PC-9 (cell line): ENCODE measurements around the gene FNBP1L. TPM values are rescaled to one million over a fixed set of nuclear protein-coding genes. Genes with fewer than 3 reads are reported as not detected.

Source experiments
- BruUV-seq: library from RNA; stranded (reverse); fragments of 400-500 nt; replicated peaks from 2 replicates; lab custom pipeline; 2021; lab: Mats Ljungman, UMichigan
- CTCF ChIA-PET: fragments of 300-600 bp; sonication (Branson Sonifier 250); formaldehyde crosslinking; loops from one replicate; lab custom pipeline; 2022; ENCODE audit warnings: antibody characterized with exemption; lab: Charles Lee
- POLR2A ChIA-PET: fragments of 300-600 bp; sonication (Branson Sonifier 250); formaldehyde crosslinking; loops from one replicate; lab custom pipeline; 2022; ENCODE audit warnings: antibody characterized with exemption; ENCODE audit not compliant: unreplicated experiment; lab: Charles Lee
- DNase-seq, 2 experiments: peaks; one replicate each; pipeline versions ENCODE4 v3.0.0 to v3.0.0-alpha.2; 2015 to 2022; ENCODE audit warnings: mixed read lengths in 1 of 2
- H2AFZ ChIP-seq: fragments of 200-600 bp; sonication (generic); 2 replicates; pipeline ENCODE4 v1.8.1; 2017; ENCODE audit warnings: antibody characterized with exemption
- H3F3A ChIP-seq: fragments of 200-600 bp; sonication (generic); 2 replicates; pipeline ENCODE4 v1.8.1; 2017; ENCODE audit warnings: antibody characterized with exemption, mild to moderate bottlenecking, low read depth; ENCODE audit not compliant: insufficient read depth
- H3K27ac ChIP-seq: fragments of 200-600 bp; sonication (generic); 2 replicates; pipeline ENCODE4 v1.6.1; 2016; ENCODE audit warnings: mixed run types
- H3K27me3 ChIP-seq: fragments of 200-600 bp; sonication (generic); 2 replicates; pipeline ENCODE4 v1.6.1; 2016; ENCODE audit warnings: low read depth, mixed run types; ENCODE audit not compliant: insufficient read depth
- H3K36me3 ChIP-seq: fragments of 200-600 bp; sonication (generic); 2 replicates; pipeline ENCODE4 v1.6.1; 2016; ENCODE audit warnings: low read depth, mixed run types
- H3K4me1 ChIP-seq: fragments of 200-600 bp; sonication (generic); replicated peaks from 2 replicates; pipeline ENCODE4 v1.6.1; 2016; ENCODE audit warnings: mixed run types; ENCODE audit not compliant: insufficient read depth
- H3K4me2 ChIP-seq: fragments of 200-600 bp; sonication (generic); 2 replicates; pipeline ENCODE4 v1.6.1; 2017; ENCODE audit warnings: mixed run types
- H3K4me3 ChIP-seq: fragments of 200-600 bp; sonication (generic); 2 replicates; pipeline ENCODE4 v1.6.1; 2016; ENCODE audit warnings: mixed run types
- H3K79me2 ChIP-seq: fragments of 200-600 bp; sonication (generic); 2 replicates; pipeline ENCODE4 v1.6.1; 2017; ENCODE audit warnings: low read depth, mixed run types
- H3K9me2 ChIP-seq: fragments of 200-600 bp; sonication (generic); 2 replicates; pipeline ENCODE4 v1.8.1; 2017; ENCODE audit warnings: mild to moderate bottlenecking; ENCODE audit not compliant: insufficient read depth
- H3K9me3 ChIP-seq: fragments of 200-600 bp; sonication (generic); 2 replicates; pipeline ENCODE4 v1.8.1; 2016; ENCODE audit warnings: low read depth; ENCODE audit not compliant: insufficient read depth
- H4K20me1 ChIP-seq: fragments of 200-600 bp; sonication (generic); 2 replicates; pipeline ENCODE4 v1.8.1; 2017; ENCODE audit not compliant: insufficient read depth
- EZH2 ChIP-seq: fragments of 200-600 bp; sonication (generic); IDR thresholded peaks from 2 replicates; pipeline ENCODE4 v1.8.0; 2017; ENCODE audit warnings: antibody characterized with exemption, low read depth
- intact Hi-C: fragments of 100-400 bp; cut with micrococcal nuclease; formaldehyde crosslinking; loops from one replicate; pipeline ENCODE4 v1.10.0; 2022; ENCODE audit not compliant: unreplicated experiment
- total RNA-seq: library from RNA; stranded (reverse); gene quantifications from 2 replicates; pipeline ENCODE4 v1.2.3, GENCODE V29; 2021
- TF ChIP-seq, protein P1 (sequence below): fragments of 200-600 bp; sonication (generic); conservative IDR thresholded peaks from 2 replicates; pipeline ENCODE4 v1.6.1; 2017; ENCODE audit warnings: mixed run types, antibody characterized with exemption, mild to moderate bottlenecking, moderate library complexity

Gene FNBP1L
- total RNA-seq, 1 experiment from 2014 or later = 34.3 TPM

DNA sequence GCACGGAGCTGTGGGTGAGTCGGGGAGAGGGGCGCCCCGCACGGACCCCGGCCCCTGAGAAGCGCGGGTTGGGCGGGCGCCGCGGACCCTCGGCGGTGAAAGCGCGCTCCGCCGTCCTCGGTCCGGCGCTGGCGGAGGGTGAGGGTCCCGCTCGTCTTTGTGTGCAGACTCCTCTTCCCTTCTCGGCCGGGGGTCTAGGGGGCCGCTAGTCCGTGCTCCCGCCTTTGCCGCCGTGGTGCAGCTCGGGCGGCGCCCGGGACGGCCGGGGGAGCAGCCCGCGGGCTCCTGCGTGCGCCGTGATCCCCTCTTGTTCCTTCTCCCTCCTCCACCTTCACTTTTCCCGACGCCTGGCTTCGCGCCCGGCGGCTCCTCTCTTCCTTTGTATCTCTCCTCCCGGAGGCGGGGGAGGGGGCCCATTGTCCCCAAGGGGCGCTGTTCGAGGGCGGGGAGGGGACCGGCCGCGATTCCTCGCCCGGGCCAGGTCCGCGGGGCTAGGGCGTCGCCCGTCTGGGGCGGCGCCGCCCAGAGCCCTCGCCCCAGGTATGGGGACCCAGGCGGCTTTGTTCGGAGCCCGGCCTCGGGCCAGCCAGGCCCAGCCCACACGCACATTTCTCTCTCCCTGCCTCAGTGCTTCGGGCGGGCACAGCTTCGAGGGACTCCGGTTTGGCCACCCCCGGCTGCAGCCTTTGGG is 519 bp downstream of the FNBP1L start:
- CTCF ChIA-PET = interaction anchor here (0.7 kb wide), 1 partner anchor 380 kb away, joined by 4 read pairs; no protein-coding TSS in a partner anchor
- no peaks in the 10 kb centered on the region for H3K27me3 ChIP-seq
- peak overlapping the region; percentile 100 for H2AFZ ChIP-seq
- peak overlapping the region; percentile 90 for H3K4me3 ChIP-seq
- peaks cover 47% of the 10 kb centered on the region for H3F3A ChIP-seq
- peak; percentile 48 to 63 for DNase-seq
- peaks cover 15% of the 10 kb centered on the region; the same call in 1 of the 2 replicates for H4K20me1 ChIP-seq
- no peaks in the 10 kb centered on the region for H3K9me2 ChIP-seq
- H3K4me2 ChIP-seq = peak overlapping the region; percentile 92
- BruUV-seq = no TSS peak
- H3K27ac ChIP-seq = peak overlapping the region; percentile 44
- H3K9me3 ChIP-seq = no peaks in the 10 kb centered on the region
- H3K36me3 ChIP-seq = no peaks in the 10 kb centered on the region
- POLR2A ChIA-PET = interaction anchor here (0.7 kb wide), 1 partner anchor 168 kb away, joined by 6 read pairs; no protein-coding TSS in a partner anchor
- H3K79me2 ChIP-seq = peaks cover 54% of the 10 kb centered on the region
- H3K4me1 ChIP-seq = peaks cover 29% of the 10 kb centered on the region
- intact Hi-C loops = loop anchor here (1.0 to 10.0 kb wide), 8 partner anchors 101 to 576 kb away; partner anchors contain the start of genes BCAR3 and DR1
- TF ChIP-seq EZH2 = no peak
- TF ChIP-seq, protein P1, sequence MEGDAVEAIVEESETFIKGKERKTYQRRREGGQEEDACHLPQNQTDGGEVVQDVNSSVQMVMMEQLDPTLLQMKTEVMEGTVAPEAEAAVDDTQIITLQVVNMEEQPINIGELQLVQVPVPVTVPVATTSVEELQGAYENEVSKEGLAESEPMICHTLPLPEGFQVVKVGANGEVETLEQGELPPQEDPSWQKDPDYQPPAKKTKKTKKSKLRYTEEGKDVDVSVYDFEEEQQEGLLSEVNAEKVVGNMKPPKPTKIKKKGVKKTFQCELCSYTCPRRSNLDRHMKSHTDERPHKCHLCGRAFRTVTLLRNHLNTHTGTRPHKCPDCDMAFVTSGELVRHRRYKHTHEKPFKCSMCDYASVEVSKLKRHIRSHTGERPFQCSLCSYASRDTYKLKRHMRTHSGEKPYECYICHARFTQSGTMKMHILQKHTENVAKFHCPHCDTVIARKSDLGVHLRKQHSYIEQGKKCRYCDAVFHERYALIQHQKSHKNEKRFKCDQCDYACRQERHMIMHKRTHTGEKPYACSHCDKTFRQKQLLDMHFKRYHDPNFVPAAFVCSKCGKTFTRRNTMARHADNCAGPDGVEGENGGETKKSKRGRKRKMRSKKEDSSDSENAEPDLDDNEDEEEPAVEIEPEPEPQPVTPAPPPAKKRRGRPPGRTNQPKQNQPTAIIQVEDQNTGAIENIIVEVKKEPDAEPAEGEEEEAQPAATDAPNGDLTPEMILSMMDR = no peak

GRCh38 chr1:93448983-93449804 is 1.3 kb downstream of the FNBP1L start:
- peak overlapping the region; percentile 90 for H3K4me3 ChIP-seq
- intact Hi-C loops = loop anchor here (1.0 to 10.0 kb wide), 8 partner anchors 102 to 576 kb away; partner anchors contain the start of genes BCAR3 and DR1

DNA sequence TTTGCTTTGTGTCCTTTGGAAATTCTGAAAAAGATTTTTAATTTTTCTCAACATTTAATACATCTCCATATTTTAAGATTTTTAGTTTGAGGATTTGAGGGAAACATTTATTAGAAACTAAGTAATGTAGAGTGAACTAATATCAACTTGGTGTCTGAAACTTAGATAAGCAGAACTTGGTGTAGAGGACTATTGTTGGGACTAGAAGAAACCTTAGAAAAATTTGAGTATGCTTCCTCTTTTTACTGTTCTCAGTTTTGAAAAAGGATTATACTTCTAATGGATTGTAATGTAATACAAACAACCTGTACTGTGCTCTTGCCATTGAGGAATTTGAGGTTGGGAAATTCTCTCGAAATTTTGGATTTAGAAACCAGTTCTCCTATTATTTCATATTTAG is 2.4 kb downstream of the FNBP1L start:
- H3F3A ChIP-seq = peaks cover 54% of the 10 kb centered on the region
- no peaks in the 10 kb centered on the region for H3K36me3 ChIP-seq
- ChIA-PET POLR2A (no interaction called here), CTCF (no interaction called here)
- no peaks in the 10 kb centered on the region for H3K27me3 ChIP-seq
- H3K4me2 ChIP-seq = peak overlapping the region; percentile 92
- intact Hi-C loops = no loop called here
- peaks cover 38% of the 10 kb centered on the region for H3K4me1 ChIP-seq
- H3K79me2 ChIP-seq = peaks cover 72% of the 10 kb centered on the region
- H3K27ac ChIP-seq = peak overlapping the region; percentile 44; the same call in 1 of the 2 replicates
- peak overlapping the region; percentile 90; the same call in 1 of the 2 replicates for H3K4me3 ChIP-seq
- H2AFZ ChIP-seq = no peak overlapping the region
- H3K9me3 ChIP-seq = no peaks in the 10 kb centered on the region
- H3K9me2 ChIP-seq = no peaks in the 10 kb centered on the region
- TF ChIP-seq EZH2 = no peak
- TF ChIP-seq, protein P1 = no peak
- H4K20me1 ChIP-seq = peaks cover 15% of the 10 kb centered on the region
- no peak for DNase-seq
- BruUV-seq = no TSS peak

More at GRCh38 chr1:93448983-93449804, 1.3 kb downstream of the FNBP1L start:
- no peaks in the 10 kb centered on the region for H3K9me2 ChIP-seq
- H3K4me2 ChIP-seq = peak overlapping the region; percentile 92
- peak overlapping the region; percentile 100 for H2AFZ ChIP-seq
- TSS peak; percentile 33 for BruUV-seq
- H3F3A ChIP-seq = peaks cover 52% of the 10 kb centered on the region
- ChIA-PET POLR2A (no interaction called here), CTCF (no interaction called here)
- H3K27me3 ChIP-seq = no peaks in the 10 kb centered on the region
- peak; percentile 68 to 74 for DNase-seq
- H3K9me3 ChIP-seq = no peaks in the 10 kb centered on the region
- peaks cover 15% of the 10 kb centered on the region for H4K20me1 ChIP-seq
- peaks cover 61% of the 10 kb centered on the region for H3K79me2 ChIP-seq
- H3K36me3 ChIP-seq = no peaks in the 10 kb centered on the region
- H3K4me1 ChIP-seq = peaks cover 36% of the 10 kb centered on the region
- peak overlapping the region; percentile 44 for H3K27ac ChIP-seq
- TF ChIP-seq EZH2 = no peak
- TF ChIP-seq, protein P1 = peak; percentile 51; the same call in 1 of the 2 replicates
